ENCODE measurements around the gene UNC5CL.

UNC5CL gene

GRCh38 chr6:40989204-40990169 lies 49.5 kb downstream of the UNC5CL start:
- DNase-seq (ENCODE audit: low read depth) = no peak

GRCh38 chr6:40988634-40989033 lies 50.4 kb downstream of the UNC5CL start:
- no peak overlapping the region for H3K4me3 ChIP-seq (ENCODE audit: control insufficient read depth, low read depth, low read length)
- no peak for DNase-seq (ENCODE audit: low read depth)
- TF ChIP-seq CTCF (conservative IDR thresholded peaks at IDR 0.05; ENCODE audit: control insufficient read depth, insufficient read depth, low read depth, low read length) = no peak

More at GRCh38 chr6:40989204-40990169, 49.5 kb downstream of the UNC5CL start:
- H3K4me3 ChIP-seq (ENCODE audit: control insufficient read depth, low read depth, low read length) = no peak overlapping the region
- TF ChIP-seq CTCF (conservative IDR thresholded peaks at IDR 0.05; ENCODE audit: control insufficient read depth, insufficient read depth, low read depth, low read length) = no peak

GRCh38 chr6:40986921-40987819 lies 51.9 kb downstream of the UNC5CL start:
- TF ChIP-seq CTCF (conservative IDR thresholded peaks at IDR 0.05; ENCODE audit: control insufficient read depth, insufficient read depth, low read depth, low read length) = no peak
- no peak for DNase-seq (ENCODE audit: low read depth)
- H3K4me3 ChIP-seq (ENCODE audit: control insufficient read depth, low read depth, low read length) = no peak overlapping the region

GRCh38 chr6:40986364-40986763 lies 52.7 kb downstream of the UNC5CL start:
- TF ChIP-seq CTCF (conservative IDR thresholded peaks at IDR 0.05; ENCODE audit: control insufficient read depth, insufficient read depth, low read depth, low read length) = no peak
- H3K4me3 ChIP-seq (ENCODE audit: control insufficient read depth, low read depth, low read length) = no peak overlapping the region
- no peak for DNase-seq (ENCODE audit: low read depth)

- H3K4me3 ChIP-seq (ENCODE audit: control insufficient read depth, low read depth, low read length) = no peak overlapping the region
- DNase-seq (ENCODE audit: low read depth) = no peak
- no peak for TF ChIP-seq CTCF (conservative IDR thresholded peaks at IDR 0.05; ENCODE audit: control insufficient read depth, insufficient read depth, low read depth, low read length)
These were observed 55.3 kb downstream of the UNC5CL start for GRCh38 chr6:40983752-40984151.

GRCh38 chr6:40982917-40983316 lies 56.1 kb downstream of the UNC5CL start:
- no peak for DNase-seq (ENCODE audit: low read depth)
- no peak for TF ChIP-seq CTCF (conservative IDR thresholded peaks at IDR 0.05; ENCODE audit: control insufficient read depth, insufficient read depth, low read depth, low read length)
- no peak overlapping the region for H3K4me3 ChIP-seq (ENCODE audit: control insufficient read depth, low read depth, low read length)
